ENCODE data around the gene RFWD3.
A peak's percentile ranks its signal among the peaks of the same experiment; 100 is the strongest.

RFWD3 gene

DNA sequence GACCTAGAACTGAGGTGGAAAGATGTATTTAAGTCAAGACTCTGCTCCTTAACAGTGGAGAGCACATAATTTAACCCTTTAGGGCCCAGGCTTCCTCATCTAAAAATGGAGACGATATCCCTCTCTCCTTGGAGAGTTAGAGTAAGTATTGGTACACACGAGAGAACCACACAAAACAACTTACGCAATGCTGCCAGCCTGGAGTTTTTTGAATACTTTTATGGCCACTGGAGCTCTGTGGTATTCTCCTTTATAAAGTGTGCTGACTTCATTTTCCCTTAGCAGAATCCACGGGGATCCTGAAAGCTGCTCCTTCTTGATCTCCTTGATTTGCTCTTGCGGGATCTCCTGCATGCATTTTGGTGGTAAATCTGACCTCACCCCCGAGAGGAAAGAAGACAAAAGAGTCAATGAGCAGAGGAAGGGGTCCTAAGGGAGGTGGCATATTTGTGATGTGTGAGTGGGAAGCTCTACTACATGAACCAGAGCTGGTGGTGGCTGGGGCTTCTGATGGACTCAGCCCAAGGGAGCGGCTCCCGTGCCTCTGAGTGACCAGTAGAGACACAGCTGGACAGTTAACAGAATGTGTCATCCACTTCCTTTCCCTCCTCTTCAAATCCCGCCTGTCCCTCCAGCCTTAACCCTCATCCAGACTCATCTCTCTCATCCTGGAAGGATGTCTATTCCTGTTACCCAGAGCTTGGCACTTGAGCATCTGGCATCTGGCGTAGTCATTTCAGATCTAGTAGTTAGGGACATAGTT lies 24.6 kb upstream of the RFWD3 start:
- H2BK5ac ChIP-seq (ENCODE audit: low read depth, low read length, poor library complexity), result no peak overlapping the region
- no peaks in the 10 kb centered on the region for H3K79me2 ChIP-seq (ENCODE audit: control insufficient read depth, insufficient read depth, low read length, poor library complexity)
- H4K8ac ChIP-seq (ENCODE audit: low read depth, low read length), result no peak overlapping the region
- H4K91ac ChIP-seq (ENCODE audit: low read depth, low read length), result no peak overlapping the region
- H2BK120ac ChIP-seq (ENCODE audit: insufficient read depth, low read length, poor library complexity), result no peak overlapping the region
- H3K9ac ChIP-seq (ENCODE audit: low read length), result no peak overlapping the region
- no peaks in the 10 kb centered on the region for H3K79me1 ChIP-seq (ENCODE audit: low read length)
- H3K23ac ChIP-seq (ENCODE audit: low read length), result no peak overlapping the region
- H3K27ac ChIP-seq (ENCODE audit: low read depth, low read length), result no peak overlapping the region
- no peak overlapping the region for H4K12ac ChIP-seq (ENCODE audit: low read depth, low read length)
- H3K27me3 ChIP-seq (ENCODE audit: insufficient read depth, low read length), result no peaks in the 10 kb centered on the region
- H3K18ac ChIP-seq (ENCODE audit: low read length), result no peak overlapping the region
- H3K14ac ChIP-seq (ENCODE audit: low read length), result no peak overlapping the region
- H3K4ac ChIP-seq (ENCODE audit: low read depth, low read length), result no peak overlapping the region
- H2AFZ ChIP-seq (ENCODE audit: insufficient read depth, low read length, poor library complexity), result no peak overlapping the region
- no peak overlapping the region for H2AK5ac ChIP-seq (ENCODE audit: low read length)
- H2BK12ac ChIP-seq (ENCODE audit: low read length), result no peak overlapping the region
- H3K4me3 ChIP-seq (ENCODE audit: low read depth, low read length), result no peak overlapping the region
- WGBS (ENCODE audit: extremely low coverage, insufficient coverage, insufficient read length), result no CpG with 5 or more reads among the region's 10 CpGs
- no peaks in the 10 kb centered on the region for H3K4me1 ChIP-seq (ENCODE audit: control insufficient read depth in 1 of 2, insufficient read depth in 2 of 2, low read length in 2 of 2)
- DNase-seq, result peak; percentile 64 to 84
- no peaks in the 10 kb centered on the region for H3K36me3 ChIP-seq (ENCODE audit: control insufficient read depth in 1 of 2, insufficient read depth in 2 of 2, low read length in 2 of 2)
- no peak overlapping the region for H3K4me2 ChIP-seq (ENCODE audit: low read length)
- no peaks in the 10 kb centered on the region for H3K9me3 ChIP-seq (ENCODE audit: insufficient read depth, low read depth, low read length)

GRCh38 chr16:74682556-74682955 lies 15.9 kb upstream of the RFWD3 start:
- WGBS (ENCODE audit: extremely low coverage, insufficient coverage, insufficient read length), result no CpG with 5 or more reads among the region's 11 CpGs

GRCh38 chr16:74680681-74681080 lies 14.0 kb upstream of the RFWD3 start:
- Histone ChIP-seq H4K12ac (ENCODE audit: low read depth, low read length) (no peak overlapping the region), H3K18ac (ENCODE audit: low read length) (no peak overlapping the region), H2BK12ac (ENCODE audit: low read length) (no peak overlapping the region), H3K79me1 (ENCODE audit: low read length) (no peaks in the 10 kb centered on the region), H2BK5ac (ENCODE audit: low read depth, low read length, poor library complexity) (no peak overlapping the region), H3K36me3 (ENCODE audit: control insufficient read depth in 1 of 2, insufficient read depth in 2 of 2, low read length in 2 of 2) (no peaks in the 10 kb centered on the region), H3K4ac (ENCODE audit: low read depth, low read length) (no peak overlapping the region), H2BK120ac (ENCODE audit: insufficient read depth, low read length, poor library complexity) (no peak overlapping the region), H3K4me1 (ENCODE audit: control insufficient read depth in 1 of 2, insufficient read depth in 2 of 2, low read length in 2 of 2) (peaks cover 3 to 4% of the 10 kb centered on the region in 2 experiments), H4K91ac (ENCODE audit: low read depth, low read length) (no peak overlapping the region), H2AK5ac (ENCODE audit: low read length) (no peak overlapping the region), H3K9me3 (ENCODE audit: insufficient read depth, low read depth, low read length) (no peaks in the 10 kb centered on the region), H3K23ac (ENCODE audit: low read length) (no peak overlapping the region), H3K27me3 (ENCODE audit: insufficient read depth, low read length) (no peaks in the 10 kb centered on the region), H3K9ac (ENCODE audit: low read length) (no peak overlapping the region), H2AFZ (ENCODE audit: insufficient read depth, low read length, poor library complexity) (no peak overlapping the region), H3K14ac (ENCODE audit: low read length) (no peak overlapping the region), H3K4me3 (ENCODE audit: low read depth, low read length) (no peak overlapping the region), H3K27ac (ENCODE audit: low read depth, low read length) (no peak overlapping the region), H3K79me2 (ENCODE audit: control insufficient read depth, insufficient read depth, low read length, poor library complexity) (no peaks in the 10 kb centered on the region), H3K4me2 (ENCODE audit: low read length) (no peak overlapping the region), H4K8ac (ENCODE audit: low read depth, low read length) (no peak overlapping the region)
- no peak for DNase-seq
- WGBS (ENCODE audit: extremely low coverage, insufficient coverage, insufficient read length), result no CpG with 5 or more reads among the region's 6 CpGs

More at GRCh38 chr16:74682556-74682955, 15.9 kb upstream of the RFWD3 start:
- Histone ChIP-seq H3K36me3 (ENCODE audit: control insufficient read depth in 1 of 2, insufficient read depth in 2 of 2, low read length in 2 of 2) (no peaks in the 10 kb centered on the region), H3K79me2 (ENCODE audit: control insufficient read depth, insufficient read depth, low read length, poor library complexity) (no peaks in the 10 kb centered on the region), H3K27ac (ENCODE audit: low read depth, low read length) (no peak overlapping the region), H2AK5ac (ENCODE audit: low read length) (no peak overlapping the region), H2BK120ac (ENCODE audit: insufficient read depth, low read length, poor library complexity) (no peak overlapping the region), H3K79me1 (ENCODE audit: low read length) (no peaks in the 10 kb centered on the region), H3K18ac (ENCODE audit: low read length) (no peak overlapping the region), H3K4ac (ENCODE audit: low read depth, low read length) (no peak overlapping the region), H3K14ac (ENCODE audit: low read length) (no peak overlapping the region), H2AFZ (ENCODE audit: insufficient read depth, low read length, poor library complexity) (no peak overlapping the region), H3K4me3 (ENCODE audit: low read depth, low read length) (no peak overlapping the region), H3K4me1 (ENCODE audit: control insufficient read depth in 1 of 2, insufficient read depth in 2 of 2, low read length in 2 of 2) (peaks cover 3 to 4% of the 10 kb centered on the region in 2 experiments), H3K9me3 (ENCODE audit: insufficient read depth, low read depth, low read length) (no peaks in the 10 kb centered on the region), H3K27me3 (ENCODE audit: insufficient read depth, low read length) (no peaks in the 10 kb centered on the region), H3K23ac (ENCODE audit: low read length) (no peak overlapping the region), H4K8ac (ENCODE audit: low read depth, low read length) (no peak overlapping the region), H3K9ac (ENCODE audit: low read length) (no peak overlapping the region), H4K12ac (ENCODE audit: low read depth, low read length) (no peak overlapping the region), H2BK12ac (ENCODE audit: low read length) (no peak overlapping the region), H3K4me2 (ENCODE audit: low read length) (no peak overlapping the region), H4K91ac (ENCODE audit: low read depth, low read length) (no peak overlapping the region), H2BK5ac (ENCODE audit: low read depth, low read length, poor library complexity) (no peak overlapping the region)
- no peak for DNase-seq

DNA sequence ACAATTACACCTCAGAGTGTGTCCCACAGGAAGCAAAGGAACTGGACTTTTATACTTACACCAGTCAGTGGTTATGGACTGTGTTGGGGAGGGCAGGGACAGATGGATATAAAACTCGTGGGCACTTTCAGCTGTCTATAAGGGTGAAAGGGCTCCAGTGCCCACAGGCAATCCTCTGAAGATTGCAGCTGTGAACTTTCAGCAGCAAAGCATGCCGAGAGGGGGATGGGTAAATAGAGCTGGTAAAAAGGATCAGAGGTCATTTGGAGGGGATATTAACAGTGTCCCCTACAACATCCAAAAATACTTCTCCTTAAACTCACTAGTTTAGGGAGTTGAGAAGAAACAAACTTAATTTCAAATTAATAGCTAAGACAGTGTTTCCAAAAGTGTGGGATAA lies 13.3 kb upstream of the RFWD3 start:
- H2AFZ ChIP-seq (ENCODE audit: insufficient read depth, low read length, poor library complexity), result no peak overlapping the region
- H2BK12ac ChIP-seq (ENCODE audit: low read length), result no peak overlapping the region
- peak overlapping the region; percentile 41 for H3K9ac ChIP-seq (ENCODE audit: low read length)
- H3K4me3 ChIP-seq (ENCODE audit: low read depth, low read length), result no peak overlapping the region
- H4K12ac ChIP-seq (ENCODE audit: low read depth, low read length), result no peak overlapping the region
- H3K4me2 ChIP-seq (ENCODE audit: low read length), result no peak overlapping the region
- no peak overlapping the region for H3K4ac ChIP-seq (ENCODE audit: low read depth, low read length)
- no peaks in the 10 kb centered on the region for H3K9me3 ChIP-seq (ENCODE audit: insufficient read depth, low read depth, low read length)
- H4K91ac ChIP-seq (ENCODE audit: low read depth, low read length), result no peak overlapping the region
- no peak overlapping the region for H2BK5ac ChIP-seq (ENCODE audit: low read depth, low read length, poor library complexity)
- WGBS (ENCODE audit: extremely low coverage, insufficient coverage, insufficient read length), result no CpG with 5 or more reads among the region's 2 CpGs
- H3K36me3 ChIP-seq (ENCODE audit: control insufficient read depth in 1 of 2, insufficient read depth in 2 of 2, low read length in 2 of 2), result no peaks in the 10 kb centered on the region
- H3K79me1 ChIP-seq (ENCODE audit: low read length), result no peaks in the 10 kb centered on the region
- no peak overlapping the region for H3K18ac ChIP-seq (ENCODE audit: low read length)
- peaks cover 3 to 4% of the 10 kb centered on the region in 2 experiments for H3K4me1 ChIP-seq (ENCODE audit: control insufficient read depth in 1 of 2, insufficient read depth in 2 of 2, low read length in 2 of 2)
- H3K23ac ChIP-seq (ENCODE audit: low read length), result no peak overlapping the region
- no peaks in the 10 kb centered on the region for H3K79me2 ChIP-seq (ENCODE audit: control insufficient read depth, insufficient read depth, low read length, poor library complexity)
- H2BK120ac ChIP-seq (ENCODE audit: insufficient read depth, low read length, poor library complexity), result no peak overlapping the region
- H4K8ac ChIP-seq (ENCODE audit: low read depth, low read length), result no peak overlapping the region
- H2AK5ac ChIP-seq (ENCODE audit: low read length), result no peak overlapping the region
- no peaks in the 10 kb centered on the region for H3K27me3 ChIP-seq (ENCODE audit: insufficient read depth, low read length)
- no peak overlapping the region for H3K14ac ChIP-seq (ENCODE audit: low read length)
- DNase-seq, result peak in 1 of 2 donors; percentile 12
- H3K27ac ChIP-seq (ENCODE audit: low read depth, low read length), result no peak overlapping the region

Measured in trophoblast cell (in vitro differentiated cells and primary cell).